OCI-LY3 (cell line): ENCODE measurements around the gene GAPDH.

Experiments used
- H2AFZ ChIP-seq: fragments of 200-600, 300-600 bp; shearing (Covaris generic); 2 replicates; pipeline ENCODE4 v1.6.0; 2014; ENCODE audit warnings: antibody characterized with exemption, low read depth, low read length
- H3K27ac ChIP-seq: fragments of 200-600, 300-600 bp; sonication (generic); 2 replicates; pipeline ENCODE4 v1.5.1; 2014; ENCODE audit warnings: mild to moderate bottlenecking, low read length, moderate library complexity, mixed read lengths
- H3K27me3 ChIP-seq: fragments of 200-600, 300-600 bp; sonication (generic); 2 replicates; pipeline ENCODE4 v1.6.1; 2014; ENCODE audit warnings: low read depth, low read length, mixed read lengths
- H3K36me3 ChIP-seq: fragments of 200-600, 300-600 bp; sonication (generic); replicated peaks from 2 replicates; pipeline ENCODE3; 2014; ENCODE audit warnings: low read depth, low read length, mixed read lengths
- H3K4me1 ChIP-seq: fragments of 300-600, 200-600 bp; sonication (generic); 2 replicates; pipeline ENCODE4 v1.6.1; 2014; ENCODE audit warnings: low read length, mixed read lengths
- H3K4me2 ChIP-seq: fragments of 200-600, 300-600 bp; sonication (generic); 2 replicates; pipeline ENCODE4 v1.6.1; 2014; ENCODE audit warnings: low read length, mixed read lengths
- H3K4me3 ChIP-seq: fragments of 300-600, 200-600 bp; sonication (generic); 2 replicates; pipeline ENCODE4 v1.5.1; 2014; ENCODE audit warnings: antibody characterized with exemption, mild to moderate bottlenecking, low read length, moderate library complexity
- H3K79me2 ChIP-seq: fragments of 300-600, 200-600 bp; shearing (Covaris generic); 2 replicates; pipeline ENCODE4 v1.6.1; 2014; ENCODE audit warnings: mild to moderate bottlenecking, low read length, mixed read lengths
- H3K9ac ChIP-seq: fragments of 300-600, 200-600 bp; shearing (Covaris generic); 2 replicates; pipeline ENCODE4 v1.6.0; 2014; ENCODE audit warnings: mild to moderate bottlenecking, low read length, moderate library complexity
- H3K9me3 ChIP-seq: fragments of 200-600, 300-600 bp; shearing (Covaris generic); 2 replicates; pipeline ENCODE4 v1.6.1; 2014; ENCODE audit warnings: low read length, mixed read lengths; ENCODE audit not compliant: insufficient read depth
- H4K20me1 ChIP-seq: fragments of 200-600, 300-600 bp; sonication (generic); 2 replicates; pipeline ENCODE4 v1.6.1; 2016; ENCODE audit warnings: low read length, mixed read lengths; ENCODE audit not compliant: insufficient read depth
- CTCF ChIP-seq: fragments of 200-600, 300-600 bp; sonication (generic); IDR thresholded peaks from 2 replicates; pipeline ENCODE4 v1.5.1; 2014; ENCODE audit warnings: antibody characterized with exemption, low read length, low read depth
- EZH2phosphoT487 ChIP-seq: fragments of 200-600 bp; shearing (Covaris generic); IDR thresholded peaks from 2 replicates; pipeline ENCODE4 v1.6.1; 2018; ENCODE audit warnings: antibody characterized with exemption, mixed run types, low read depth

GAPDH gene

DNA sequence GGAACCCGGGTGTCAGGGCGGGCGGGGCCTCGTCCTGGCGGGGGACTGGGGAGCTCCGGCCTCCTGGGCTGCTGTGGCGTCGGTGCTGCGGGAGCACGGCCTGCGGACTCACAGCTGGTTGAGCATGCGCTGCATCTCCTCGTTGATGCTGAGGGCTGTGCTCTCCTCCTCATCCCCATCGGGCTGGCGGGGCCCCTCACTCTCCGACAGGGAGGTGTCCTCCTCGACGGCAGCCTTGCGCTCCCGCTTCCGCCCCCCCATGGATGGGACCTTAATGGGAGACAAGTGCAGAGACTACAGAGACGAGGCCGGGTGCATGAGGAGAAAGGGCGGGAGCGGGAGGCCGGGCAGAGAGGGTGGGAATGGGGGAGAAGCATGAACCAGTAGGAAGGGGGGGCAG, 14.2 kb downstream of the GAPDH start:
- Histone ChIP-seq H3K4me3 (no peak overlapping the region), H3K27ac (no peak overlapping the region), H3K9ac (no peak overlapping the region), H3K4me1 (no peaks in the 10 kb centered on the region), H3K79me2 (no peaks in the 10 kb centered on the region; the same call in 1 of the 2 replicates), H4K20me1 (no peaks in the 10 kb centered on the region), H3K36me3 (peaks cover 6% of the 10 kb centered on the region), H3K4me2 (no peak overlapping the region), H3K27me3 (no peaks in the 10 kb centered on the region), H2AFZ (no peak overlapping the region), H3K9me3 (no peaks in the 10 kb centered on the region)
- TF ChIP-seq EZH2phosphoT487 (no peak), CTCF (no peak)

DNA sequence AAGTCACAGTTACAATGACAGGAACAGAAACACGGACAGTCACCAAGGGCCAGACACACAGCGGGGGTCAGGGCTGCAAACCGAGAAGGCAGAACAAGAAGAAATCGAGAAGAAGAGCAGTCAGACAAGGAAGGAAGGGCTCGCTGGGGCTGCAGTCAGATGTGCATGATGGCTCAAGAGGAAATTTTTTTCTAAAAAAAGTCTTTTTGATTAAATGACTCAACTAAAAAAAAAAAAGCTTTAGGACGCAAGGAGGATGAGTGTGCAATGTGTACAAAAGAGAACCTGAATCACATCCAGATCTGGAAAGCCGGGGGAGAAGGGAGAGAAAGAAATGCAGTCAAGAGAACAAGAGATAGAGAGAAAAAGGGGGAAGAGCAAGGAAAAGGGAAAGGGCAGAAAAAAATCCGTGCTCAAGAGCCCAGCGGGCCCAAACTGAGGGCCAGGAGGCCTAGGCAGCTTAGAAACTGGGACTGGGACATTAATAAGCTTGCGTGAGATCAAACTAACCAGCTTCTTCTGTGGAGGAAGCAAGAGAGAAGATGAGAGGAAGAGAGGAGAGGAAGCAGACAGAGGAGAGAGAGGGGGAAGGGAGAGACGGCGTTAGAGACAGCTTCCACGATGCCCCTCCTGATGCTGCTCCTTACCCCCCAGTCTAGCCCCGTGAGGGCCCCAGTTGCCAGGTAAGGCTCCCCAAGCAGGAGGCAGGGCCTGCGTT, 14.8 kb downstream of the GAPDH start:
- Histone ChIP-seq H2AFZ (no peak overlapping the region), H3K4me2 (no peak overlapping the region), H3K9ac (no peak overlapping the region), H3K4me1 (no peaks in the 10 kb centered on the region), H3K4me3 (no peak overlapping the region), H3K27ac (no peak overlapping the region), H4K20me1 (no peaks in the 10 kb centered on the region), H3K27me3 (no peaks in the 10 kb centered on the region), H3K79me2 (no peaks in the 10 kb centered on the region; the same call in 1 of the 2 replicates), H3K36me3 (peaks cover 6% of the 10 kb centered on the region), H3K9me3 (no peaks in the 10 kb centered on the region)
- TF ChIP-seq CTCF, result no peak
- TF ChIP-seq EZH2phosphoT487, result no peak

DNA sequence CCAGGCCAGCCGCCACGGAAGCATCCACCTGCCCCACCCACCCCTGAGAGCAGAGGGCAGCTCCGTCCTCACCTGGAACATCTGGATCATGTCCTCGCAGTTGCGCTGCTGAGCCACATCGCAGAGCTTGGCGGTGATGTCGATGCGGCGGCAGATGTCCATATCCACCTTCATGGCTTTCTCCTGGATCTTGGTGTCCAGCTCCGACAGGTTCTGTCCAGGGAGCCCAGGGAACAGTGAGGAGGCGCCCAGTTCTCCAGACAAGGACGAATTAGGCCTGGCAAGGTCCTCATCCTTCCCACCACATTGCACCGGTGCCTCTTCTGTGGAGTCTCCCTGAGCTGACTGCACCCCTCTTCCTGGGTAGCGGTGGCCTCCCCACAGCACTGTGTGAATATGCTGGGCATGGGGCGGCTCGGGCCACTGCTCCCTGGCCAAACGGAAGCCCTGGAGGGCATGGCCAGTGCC, 15.4 kb downstream of the GAPDH start:
- H3K4me1 ChIP-seq, result peaks cover 6% of the 10 kb centered on the region
- H3K9me3 ChIP-seq, result no peaks in the 10 kb centered on the region
- H3K27me3 ChIP-seq, result no peaks in the 10 kb centered on the region
- H4K20me1 ChIP-seq, result no peaks in the 10 kb centered on the region
- no peaks in the 10 kb centered on the region; the same call in 1 of the 2 replicates for H3K79me2 ChIP-seq
- H2AFZ ChIP-seq, result no peak overlapping the region
- peaks cover 6% of the 10 kb centered on the region for H3K36me3 ChIP-seq
- TF ChIP-seq CTCF (no peak), EZH2phosphoT487 (no peak)
- H3K4me2 ChIP-seq, result no peak overlapping the region
- H3K9ac ChIP-seq, result no peak overlapping the region
- H3K4me3 ChIP-seq, result no peak overlapping the region
- H3K27ac ChIP-seq, result no peak overlapping the region

DNA sequence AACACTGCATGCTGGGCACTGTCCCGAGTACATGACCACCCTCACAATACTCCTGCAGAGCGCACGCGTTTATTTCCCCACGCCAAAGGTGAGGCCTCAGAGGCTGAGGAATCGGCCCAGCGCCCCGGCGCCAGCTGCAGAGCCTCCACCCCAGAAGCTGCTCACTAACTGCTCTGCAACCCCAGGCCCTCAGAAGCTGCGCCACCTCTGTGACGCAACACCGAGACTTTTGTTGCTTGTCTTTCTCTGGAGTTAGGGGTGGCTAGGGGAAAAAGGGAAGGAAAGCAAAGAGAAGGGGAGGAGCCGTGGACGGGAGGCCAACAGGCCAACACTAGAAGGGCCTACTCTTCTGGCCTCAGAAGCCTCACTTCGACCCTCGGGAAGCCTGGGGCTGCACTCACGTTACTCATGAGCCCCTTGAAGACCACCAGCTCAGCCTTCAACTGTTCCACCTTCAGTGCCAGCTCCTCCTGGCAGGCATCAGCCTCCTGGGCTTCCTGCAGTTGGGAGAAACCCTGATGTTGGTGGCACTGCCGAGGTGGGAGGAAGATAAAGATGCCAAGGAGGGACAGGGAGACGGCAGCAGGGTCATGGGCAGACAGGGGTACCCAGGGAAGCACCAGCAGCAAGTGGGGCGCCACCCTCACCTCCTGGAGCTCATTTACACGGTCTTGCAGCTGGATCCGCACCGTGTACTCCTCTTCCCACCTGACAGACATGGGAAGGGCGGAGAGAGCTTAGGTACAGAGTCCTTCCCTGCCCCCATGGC, 16.2 kb downstream of the GAPDH start:
- no peak for TF ChIP-seq EZH2phosphoT487
- no peak for TF ChIP-seq CTCF
- Histone ChIP-seq H2AFZ (no peak overlapping the region), H3K4me3 (no peak overlapping the region), H3K27me3 (no peaks in the 10 kb centered on the region), H4K20me1 (no peaks in the 10 kb centered on the region), H3K36me3 (peaks cover 6% of the 10 kb centered on the region), H3K27ac (no peak overlapping the region), H3K4me2 (no peak overlapping the region), H3K9ac (no peak overlapping the region), H3K79me2 (no peaks in the 10 kb centered on the region; the same call in 1 of the 2 replicates), H3K9me3 (no peaks in the 10 kb centered on the region), H3K4me1 (peaks cover 10% of the 10 kb centered on the region)
